SU-DHL-6 (cell line): Measurements from ENCODE around the gene NPTX2.

ENCODE experiments used
- H2AFZ ChIP-seq: fragments of 200-600 bp; sonication (generic); 2 replicates; pipeline ENCODE4 v1.6.1; 2014; ENCODE audit warnings: low read depth, mild to moderate bottlenecking, moderate library complexity, mixed read lengths, antibody characterized with exemption, low read length; ENCODE audit not compliant: severe bottlenecking
- H3F3A ChIP-seq: fragments of 200-600 bp; shearing (Covaris generic); 2 replicates; pipeline ENCODE4 v1.6.0; 2016; ENCODE audit warnings: antibody characterized with exemption, mild to moderate bottlenecking; ENCODE audit not compliant: insufficient read depth
- H3K27ac ChIP-seq: fragments of 200-600 bp; sonication (generic); 2 replicates; pipeline ENCODE4 v1.5.1; 2016; ENCODE audit warnings: low read depth, mild to moderate bottlenecking, low read length, moderate library complexity, mixed read lengths
- H3K27me3 ChIP-seq: fragments of 200-600 bp; sonication (generic), shearing (Covaris generic); 2 replicates; pipeline ENCODE4 v1.6.0; 2014; ENCODE audit warnings: mild to moderate bottlenecking, low read length
- H3K36me3 ChIP-seq: fragments of 200-600 bp; sonication (generic); 2 replicates; pipeline ENCODE4 v1.6.1; 2014; ENCODE audit warnings: mild to moderate bottlenecking, low read length, mixed read lengths
- H3K4me2 ChIP-seq: fragments of 300-600, 200-600 bp; shearing (Covaris generic), sonication (generic); 2 replicates; pipeline ENCODE4 v1.6.0; 2014; ENCODE audit warnings: low read length, low read depth, mild to moderate bottlenecking; ENCODE audit not compliant: poor library complexity, severe bottlenecking
- H3K4me3 ChIP-seq: fragments of 200-600 bp; sonication (generic); 2 replicates; pipeline ENCODE4 v1.5.1; 2014; ENCODE audit warnings: antibody characterized with exemption, low read length, mild to moderate bottlenecking, mixed read lengths; ENCODE audit not compliant: insufficient read depth, poor library complexity, severe bottlenecking
- H3K79me2 ChIP-seq: fragments of 200-600 bp; sonication (generic); 2 replicates; pipeline ENCODE4 v1.6.1; 2014; ENCODE audit warnings: mild to moderate bottlenecking, low read length, moderate library complexity; ENCODE audit not compliant: insufficient read depth
- H3K9ac ChIP-seq: fragments of 200-600 bp; sonication (generic); 2 replicates; pipeline ENCODE4 v1.7.0; 2014; ENCODE audit warnings: mild to moderate bottlenecking, low read length
- H3K9me2 ChIP-seq: fragments of 200-600 bp; sonication (generic); replicated peaks from 2 replicates; pipeline ENCODE4 v1.6.1; 2014; ENCODE audit warnings: low read length; ENCODE audit not compliant: insufficient read depth
- H3K9me3 ChIP-seq: fragments of 200-600 bp; sonication (generic); 2 replicates; pipeline ENCODE4 v1.6.1; 2014; ENCODE audit warnings: low read length, mixed read lengths; ENCODE audit not compliant: insufficient read depth
- H4K20me1 ChIP-seq: fragments of 200-600 bp; sonication (generic); 2 replicates; pipeline ENCODE4 v1.6.1; 2014; ENCODE audit warnings: low read depth, mild to moderate bottlenecking, antibody characterized with exemption, low read length, moderate library complexity, mixed read lengths
- CTCF ChIP-seq: fragments of 200-600 bp; sonication (generic); IDR thresholded peaks from one replicate; pipeline ENCODE4 v1.5.1; 2017; ENCODE audit warnings: antibody characterized with exemption, mild to moderate bottlenecking, low read length, moderate library complexity; ENCODE audit not compliant: insufficient read depth, poor library complexity, severe bottlenecking
- EZH2phosphoT487 ChIP-seq: fragments of 200-600 bp; sonication (generic), shearing (Covaris generic); conservative IDR thresholded peaks from 2 replicates; pipeline ENCODE4 v1.6.1; 2018; ENCODE audit warnings: mild to moderate bottlenecking, antibody characterized with exemption, low read length, moderate library complexity, mixed read lengths

Gene NPTX2

DNA sequence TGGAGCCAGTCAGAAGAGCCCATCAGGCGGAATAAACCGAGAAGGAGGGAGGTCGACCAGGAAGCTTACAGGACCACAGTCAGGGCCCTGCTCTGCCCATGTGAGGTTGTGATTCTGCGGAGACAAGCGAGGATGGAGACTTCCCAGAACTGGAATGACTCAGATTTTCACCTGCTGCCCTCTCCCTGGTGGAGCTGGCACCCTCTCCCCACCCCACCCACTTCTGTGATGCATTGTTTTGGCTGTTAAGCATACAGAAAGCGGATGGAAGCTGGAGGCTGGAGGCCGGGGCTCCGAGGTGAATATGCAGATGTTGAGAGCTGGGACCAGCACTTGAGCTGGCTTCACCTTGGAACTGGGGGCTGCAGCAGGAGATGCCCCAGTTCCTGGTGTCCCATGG, 57.4 kb downstream of the NPTX2 start:
- H3F3A ChIP-seq: no peaks in the 10 kb centered on the region
- H3K27me3 ChIP-seq: no peaks in the 10 kb centered on the region
- no peaks in the 10 kb centered on the region for H3K79me2 ChIP-seq
- no peak overlapping the region for H3K4me2 ChIP-seq
- no peak for TF ChIP-seq EZH2phosphoT487
- TF ChIP-seq CTCF: no peak
- no peak overlapping the region for H2AFZ ChIP-seq
- no peaks in the 10 kb centered on the region for H3K9me3 ChIP-seq
- H3K9me2 ChIP-seq: no peaks in the 10 kb centered on the region
- H3K4me3 ChIP-seq: no peak overlapping the region
- no peaks in the 10 kb centered on the region for H4K20me1 ChIP-seq
- H3K27ac ChIP-seq: no peak overlapping the region
- no peaks in the 10 kb centered on the region for H3K36me3 ChIP-seq
- H3K9ac ChIP-seq: no peak overlapping the region

GRCh38 chr7:98674881-98675280, 57.8 kb downstream of the NPTX2 start:
- no peak overlapping the region for H3K9ac ChIP-seq
- no peaks in the 10 kb centered on the region for H3K79me2 ChIP-seq
- no peaks in the 10 kb centered on the region for H3K36me3 ChIP-seq
- no peak overlapping the region for H2AFZ ChIP-seq
- no peaks in the 10 kb centered on the region for H3F3A ChIP-seq
- no peaks in the 10 kb centered on the region for H3K9me2 ChIP-seq
- no peaks in the 10 kb centered on the region for H3K27me3 ChIP-seq
- TF ChIP-seq EZH2phosphoT487: no peak
- no peak for TF ChIP-seq CTCF
- no peak overlapping the region for H3K4me2 ChIP-seq
- H4K20me1 ChIP-seq: no peaks in the 10 kb centered on the region
- no peaks in the 10 kb centered on the region for H3K9me3 ChIP-seq
- no peak overlapping the region for H3K4me3 ChIP-seq
- no peak overlapping the region for H3K27ac ChIP-seq

DNA sequence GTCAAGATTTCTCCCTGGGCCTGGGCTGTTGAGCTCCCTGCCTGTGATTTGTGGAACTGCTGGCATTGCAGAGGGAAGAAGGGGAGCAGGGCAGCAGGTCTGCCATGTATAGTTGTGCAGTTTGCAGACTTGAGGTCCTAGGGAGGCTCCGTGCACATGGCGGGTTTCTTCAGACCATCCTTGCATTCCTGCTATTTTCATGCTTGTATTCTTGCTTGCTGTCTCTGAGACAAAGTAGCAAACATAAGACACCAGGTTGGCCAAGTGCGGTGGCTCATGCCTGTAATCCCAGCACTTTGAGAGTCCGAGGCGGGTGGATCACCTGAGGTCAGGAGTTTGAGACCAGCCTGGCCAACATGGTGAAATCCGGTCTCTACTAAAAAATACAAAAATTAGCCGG, 61.1 kb downstream of the NPTX2 start:
- H3K27ac ChIP-seq: no peak overlapping the region
- no peak overlapping the region for H2AFZ ChIP-seq
- no peak overlapping the region for H3K4me2 ChIP-seq
- no peak overlapping the region for H3K9ac ChIP-seq
- no peak for TF ChIP-seq CTCF
- TF ChIP-seq EZH2phosphoT487: no peak
- H3F3A ChIP-seq: no peaks in the 10 kb centered on the region
- H3K79me2 ChIP-seq: no peaks in the 10 kb centered on the region
- no peak overlapping the region for H3K4me3 ChIP-seq
- H3K9me3 ChIP-seq: no peaks in the 10 kb centered on the region
- H3K27me3 ChIP-seq: no peaks in the 10 kb centered on the region
- H3K36me3 ChIP-seq: no peaks in the 10 kb centered on the region
- no peaks in the 10 kb centered on the region for H3K9me2 ChIP-seq
- no peaks in the 10 kb centered on the region for H4K20me1 ChIP-seq
